B cell (primary cell): ENCODE measurements around the gene VILL.

Experiments used
- CTCF ChIP-seq: fragments of 200-600 bp; IDR thresholded peaks from one replicate; pipeline ENCODE4 v1.8.0; 2022; ENCODE audit warnings: antibody characterized with exemption, mild to moderate bottlenecking
- EZH2 ChIP-seq: IDR thresholded peaks from 2 replicates; pipeline ENCODE4 v1.6.1; 2012; ENCODE audit warnings: borderline replicate concordance, low read depth, mild to moderate bottlenecking, moderate library complexity, low read length; ENCODE audit not compliant: insufficient read depth, poor library complexity, severe bottlenecking

DNA sequence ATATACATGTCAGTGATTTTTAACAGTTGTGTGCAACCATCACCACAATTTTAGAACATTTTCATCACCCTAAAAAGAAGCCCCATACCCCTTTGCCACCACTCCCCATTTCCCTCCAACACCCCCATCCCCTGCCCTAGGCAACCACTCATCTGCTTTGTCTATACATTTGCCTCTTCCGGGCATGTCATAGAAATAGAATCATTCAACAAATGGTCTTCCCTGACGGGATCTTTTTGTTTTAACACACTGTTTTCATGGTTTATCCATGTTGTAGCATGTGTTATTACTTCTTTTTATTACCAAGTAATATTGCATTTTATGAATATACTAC, 4.0 kb downstream of the VILL start:
- TF ChIP-seq CTCF (no peak), EZH2 (no peak)
